OCI-LY7 (cell line): ENCODE data around the gene SYNDIG1L.

Experiments used
- EZH2phosphoT487 ChIP-seq: fragments of 200-600 bp; sonication (generic); IDR thresholded peaks from 2 replicates; pipeline ENCODE4 v1.6.1; 2018; ENCODE audit warnings: low read depth, borderline replicate concordance, mild to moderate bottlenecking, mixed run types, antibody characterized with exemption, low read length, moderate library complexity, mixed read lengths
- TF ChIP-seq, protein P1 (sequence below): fragments of 200-600 bp; sonication (generic); conservative IDR thresholded peaks from 2 replicates; pipeline ENCODE4 v1.5.1; 2014; ENCODE audit warnings: mild to moderate bottlenecking, antibody characterized with exemption, low read length, moderate library complexity, mixed read lengths

DNA sequence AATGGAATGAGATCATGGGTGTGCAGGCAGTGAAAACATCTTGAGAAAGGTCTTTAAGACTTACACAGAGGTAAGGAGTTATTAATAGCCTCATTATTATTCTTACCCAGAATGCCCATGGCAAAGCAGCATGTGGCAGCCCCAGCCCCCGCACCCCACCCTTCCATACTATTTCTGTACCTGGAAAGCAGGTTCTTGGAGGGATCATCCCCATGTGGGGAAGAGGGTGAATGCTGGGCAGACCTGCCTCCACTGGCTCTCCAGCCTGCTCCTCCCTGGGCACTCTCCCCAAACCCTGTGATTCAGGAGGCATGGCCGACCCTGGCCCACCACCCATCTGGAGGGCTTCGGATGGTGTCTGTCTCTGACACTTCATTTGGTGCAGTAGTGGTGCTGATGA is 38.8 kb upstream of the SYNDIG1L start:
- TF ChIP-seq, protein P1, sequence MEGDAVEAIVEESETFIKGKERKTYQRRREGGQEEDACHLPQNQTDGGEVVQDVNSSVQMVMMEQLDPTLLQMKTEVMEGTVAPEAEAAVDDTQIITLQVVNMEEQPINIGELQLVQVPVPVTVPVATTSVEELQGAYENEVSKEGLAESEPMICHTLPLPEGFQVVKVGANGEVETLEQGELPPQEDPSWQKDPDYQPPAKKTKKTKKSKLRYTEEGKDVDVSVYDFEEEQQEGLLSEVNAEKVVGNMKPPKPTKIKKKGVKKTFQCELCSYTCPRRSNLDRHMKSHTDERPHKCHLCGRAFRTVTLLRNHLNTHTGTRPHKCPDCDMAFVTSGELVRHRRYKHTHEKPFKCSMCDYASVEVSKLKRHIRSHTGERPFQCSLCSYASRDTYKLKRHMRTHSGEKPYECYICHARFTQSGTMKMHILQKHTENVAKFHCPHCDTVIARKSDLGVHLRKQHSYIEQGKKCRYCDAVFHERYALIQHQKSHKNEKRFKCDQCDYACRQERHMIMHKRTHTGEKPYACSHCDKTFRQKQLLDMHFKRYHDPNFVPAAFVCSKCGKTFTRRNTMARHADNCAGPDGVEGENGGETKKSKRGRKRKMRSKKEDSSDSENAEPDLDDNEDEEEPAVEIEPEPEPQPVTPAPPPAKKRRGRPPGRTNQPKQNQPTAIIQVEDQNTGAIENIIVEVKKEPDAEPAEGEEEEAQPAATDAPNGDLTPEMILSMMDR: no peak
- TF ChIP-seq EZH2phosphoT487: no peak
